Measurements from ENCODE around the gene PRR29. TPM values are rescaled to one million over a fixed set of nuclear protein-coding genes. Genes with fewer than 3 reads are reported as not detected.

PRR29 gene
- total RNA-seq, 1 donor from 2014 or later = 1.5 TPM

DNA sequence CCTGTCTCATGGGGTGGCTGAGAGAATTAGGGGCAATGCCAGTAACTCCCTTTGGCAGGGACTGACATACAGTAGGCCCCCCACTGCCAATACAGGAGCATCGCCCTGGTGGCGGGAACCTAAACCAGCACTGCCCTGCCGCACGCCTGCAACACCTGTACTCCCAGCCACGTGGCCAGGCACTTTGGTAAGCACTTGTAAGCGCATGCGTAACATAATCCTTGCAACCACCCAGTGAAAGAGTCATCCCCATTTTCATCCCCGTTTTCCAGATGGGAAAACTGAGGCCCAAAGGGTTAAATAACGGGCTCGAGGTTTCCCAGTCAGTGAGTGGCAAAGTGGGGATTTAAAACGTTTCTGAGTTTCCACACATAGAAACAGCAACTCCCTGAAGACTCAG is 42.9 kb upstream of the PRR29 start:
- Histone ChIP-seq H3K27ac (no peak overlapping the region), H3K36me3 (no peaks in the 10 kb centered on the region), H3K4me3 (no peak overlapping the region), H3K4me1 (no peaks in the 10 kb centered on the region), H3K27me3 (no peaks in the 10 kb centered on the region), H3K9me3 (no peaks in the 10 kb centered on the region)
- no peak for DNase-seq (ENCODE audit: low spot score in 2 of 2)
- TF ChIP-seq, protein P1, sequence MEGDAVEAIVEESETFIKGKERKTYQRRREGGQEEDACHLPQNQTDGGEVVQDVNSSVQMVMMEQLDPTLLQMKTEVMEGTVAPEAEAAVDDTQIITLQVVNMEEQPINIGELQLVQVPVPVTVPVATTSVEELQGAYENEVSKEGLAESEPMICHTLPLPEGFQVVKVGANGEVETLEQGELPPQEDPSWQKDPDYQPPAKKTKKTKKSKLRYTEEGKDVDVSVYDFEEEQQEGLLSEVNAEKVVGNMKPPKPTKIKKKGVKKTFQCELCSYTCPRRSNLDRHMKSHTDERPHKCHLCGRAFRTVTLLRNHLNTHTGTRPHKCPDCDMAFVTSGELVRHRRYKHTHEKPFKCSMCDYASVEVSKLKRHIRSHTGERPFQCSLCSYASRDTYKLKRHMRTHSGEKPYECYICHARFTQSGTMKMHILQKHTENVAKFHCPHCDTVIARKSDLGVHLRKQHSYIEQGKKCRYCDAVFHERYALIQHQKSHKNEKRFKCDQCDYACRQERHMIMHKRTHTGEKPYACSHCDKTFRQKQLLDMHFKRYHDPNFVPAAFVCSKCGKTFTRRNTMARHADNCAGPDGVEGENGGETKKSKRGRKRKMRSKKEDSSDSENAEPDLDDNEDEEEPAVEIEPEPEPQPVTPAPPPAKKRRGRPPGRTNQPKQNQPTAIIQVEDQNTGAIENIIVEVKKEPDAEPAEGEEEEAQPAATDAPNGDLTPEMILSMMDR (IDR thresholded peaks at IDR 0.05) = no peak
- intact Hi-C loops (cut with DNase I) = no loop called here

DNA sequence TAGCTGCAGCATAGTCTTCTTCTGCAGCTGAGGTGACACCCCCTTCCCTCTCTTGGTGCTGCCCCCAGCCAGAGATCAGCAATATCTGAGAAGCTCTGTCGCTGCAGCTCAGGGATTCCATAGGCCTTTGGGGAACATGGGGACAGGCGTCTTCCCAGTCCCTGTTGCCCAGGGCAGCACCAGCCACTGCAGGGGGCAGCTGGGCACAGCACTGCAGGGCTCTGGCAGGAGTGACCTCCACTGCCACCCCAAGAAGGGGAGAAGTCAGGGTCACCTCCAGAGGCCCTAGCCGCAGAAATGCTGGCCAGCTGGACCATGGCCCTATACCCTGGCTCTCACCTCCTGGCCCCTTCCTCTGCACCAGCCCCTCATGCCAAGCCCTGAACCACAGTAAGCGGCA is 42.4 kb upstream of the PRR29 start:
- no peaks in the 10 kb centered on the region for H3K4me1 ChIP-seq
- TF ChIP-seq, protein P1 (IDR thresholded peaks at IDR 0.05) = no peak
- H3K27me3 ChIP-seq = no peaks in the 10 kb centered on the region
- intact Hi-C loops (cut with DNase I) = no loop called here
- no peaks in the 10 kb centered on the region for H3K9me3 ChIP-seq
- no peak overlapping the region for H3K27ac ChIP-seq
- H3K4me3 ChIP-seq = no peak overlapping the region
- DNase-seq (ENCODE audit: low spot score in 2 of 2) = no peak
- H3K36me3 ChIP-seq = no peaks in the 10 kb centered on the region

DNA sequence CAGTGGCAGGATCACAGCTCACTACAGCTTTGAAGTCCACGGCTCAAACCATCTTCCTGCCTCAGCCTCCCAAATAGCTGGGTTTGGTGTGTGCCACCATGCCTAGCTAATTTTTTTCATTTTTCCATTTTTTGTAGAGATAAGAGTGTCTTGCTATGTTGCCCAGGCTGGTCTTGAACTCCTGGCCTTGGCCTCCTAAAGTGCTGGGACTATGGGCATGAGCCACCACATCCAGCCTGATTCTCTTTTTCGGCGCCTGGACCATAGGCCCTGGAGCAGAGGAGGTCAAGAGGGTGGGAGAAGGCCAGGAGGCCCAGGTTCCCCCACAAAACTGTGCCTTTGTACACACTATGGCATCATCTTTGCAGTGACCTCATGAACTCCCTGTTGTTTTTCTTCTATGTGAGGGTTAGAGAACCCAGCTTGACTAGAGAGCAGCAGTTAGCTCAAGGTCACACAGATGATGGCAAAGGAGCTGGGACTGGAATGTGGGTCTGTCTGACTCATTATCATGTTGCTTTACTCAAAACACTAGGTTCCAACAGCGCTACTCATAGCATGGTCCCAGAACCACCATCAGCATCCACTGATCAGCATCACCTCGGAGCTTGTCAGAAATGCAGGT is 41.7 kb upstream of the PRR29 start:
- intact Hi-C loops (cut with DNase I) = no loop called here
- TF ChIP-seq, protein P1 (IDR thresholded peaks at IDR 0.05) = no peak
- Histone ChIP-seq H3K9me3 (no peaks in the 10 kb centered on the region), H3K27me3 (no peaks in the 10 kb centered on the region), H3K4me1 (no peaks in the 10 kb centered on the region), H3K27ac (no peak overlapping the region), H3K36me3 (no peaks in the 10 kb centered on the region), H3K4me3 (no peak overlapping the region)
- DNase-seq (ENCODE audit: low spot score in 2 of 2) = no peak

DNA sequence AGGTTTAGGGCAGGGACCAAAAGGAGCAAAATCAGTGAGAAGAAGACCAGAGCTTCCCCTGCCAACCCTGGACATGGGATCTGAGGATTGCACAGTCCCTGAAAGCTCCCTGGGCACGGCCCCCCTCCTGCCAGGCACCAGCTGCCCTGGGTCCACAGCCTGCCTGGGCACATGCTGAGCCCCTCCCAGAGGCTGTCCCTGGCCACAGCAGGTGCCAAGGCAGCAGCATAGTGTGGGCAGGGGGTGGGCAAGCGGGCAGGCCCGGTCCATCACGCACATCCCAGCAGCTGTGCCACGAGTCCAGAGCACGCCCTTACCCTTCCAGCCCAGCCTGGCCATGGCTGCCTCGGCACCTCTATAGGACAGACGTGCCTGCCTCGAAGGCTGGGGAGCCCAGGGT is 38.1 kb upstream of the PRR29 start:
- no peak overlapping the region for H3K27ac ChIP-seq
- no peaks in the 10 kb centered on the region for H3K27me3 ChIP-seq
- H3K4me3 ChIP-seq = no peak overlapping the region
- DNase-seq (ENCODE audit: low spot score in 2 of 2) = no peak
- no peaks in the 10 kb centered on the region for H3K9me3 ChIP-seq
- intact Hi-C loops (cut with DNase I) = no loop called here
- TF ChIP-seq, protein P1 (IDR thresholded peaks at IDR 0.05) = no peak
- H3K36me3 ChIP-seq = no peaks in the 10 kb centered on the region
- no peaks in the 10 kb centered on the region for H3K4me1 ChIP-seq

DNA sequence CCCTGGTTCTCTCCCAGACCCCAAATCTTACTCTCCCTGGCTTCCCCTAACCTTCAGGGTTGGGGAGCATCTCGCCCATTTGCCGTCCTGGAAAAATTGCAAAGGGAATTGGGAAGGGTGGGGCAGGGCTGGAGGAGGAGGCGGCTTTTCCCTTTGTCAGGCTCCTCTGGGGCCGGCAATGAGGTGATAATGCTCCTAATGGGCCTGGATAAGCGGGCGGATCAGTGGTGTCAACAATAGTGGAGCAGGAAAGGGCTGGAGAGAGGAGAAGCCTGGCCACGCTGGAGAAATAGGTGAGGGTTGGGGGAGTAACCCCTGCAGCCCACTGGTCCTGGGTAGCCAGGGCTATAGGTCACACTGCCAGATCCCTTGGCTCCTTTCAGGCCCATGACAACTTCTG is 37.7 kb upstream of the PRR29 start:
- intact Hi-C loops (cut with DNase I) = no loop called here
- H3K27me3 ChIP-seq = no peaks in the 10 kb centered on the region
- H3K36me3 ChIP-seq = no peaks in the 10 kb centered on the region
- H3K9me3 ChIP-seq = no peaks in the 10 kb centered on the region
- no peak overlapping the region for H3K27ac ChIP-seq
- H3K4me3 ChIP-seq = no peak overlapping the region
- no peaks in the 10 kb centered on the region for H3K4me1 ChIP-seq
- DNase-seq (ENCODE audit: low spot score in 2 of 2) = no peak
- TF ChIP-seq, protein P1 (IDR thresholded peaks at IDR 0.05) = no peak

All from ascending aorta (tissue), 2 donors.